Vagina (tissue), 2 donors: ENCODE data around the gene GALNTL6. TPM values are rescaled to one million over a fixed set of nuclear protein-coding genes. Genes with fewer than 3 reads are reported as not detected.

Experiments used
- DNase-seq, 2 donors: peaks; one replicate each; pipeline ENCODE4 v3.0.0-alpha.2; 2017; ENCODE audit errors: extremely low spot score in 2 of 2
- H3K27ac ChIP-seq: fragments of 200-600 bp; sonication (generic); one replicate; pipeline ENCODE4 v1.5.1; 2019
- H3K27me3 ChIP-seq: fragments of 200-600 bp; sonication (generic); one replicate; pipeline ENCODE4 v1.5.1; 2019
- H3K36me3 ChIP-seq, 2 donors: fragments of 200-600 bp; sonication (generic); one replicate each; pipeline ENCODE4 v1.5.1; 2017 to 2019
- H3K4me1 ChIP-seq: fragments of 200-600 bp; sonication (generic); one replicate; pipeline ENCODE4 v1.5.1; 2019
- H3K4me3 ChIP-seq, 2 donors: fragments of 200-600 bp; sonication (generic); 1 replicate in 1 of 2; 2 replicates in 1 of 2; pipeline ENCODE4 v1.5.1; 2016 to 2019
- H3K9me3 ChIP-seq: fragments of 200-600 bp; sonication (generic); one replicate; pipeline ENCODE4 v1.5.1; 2019
- POLR2A ChIP-seq, 2 donors: fragments of 450-650 bp; IDR thresholded peaks; one replicate each; pipeline ENCODE4 v1.6.1; 2017; ENCODE audit warnings: antibody characterized with exemption in 2 of 2, mild to moderate bottlenecking in 2 of 2, moderate library complexity in 2 of 2
- POLR2AphosphoS5 ChIP-seq, 2 donors: sonication (generic); formaldehyde crosslinking; IDR thresholded peaks; one replicate each; pipeline ENCODE4 v1.9.0; 2017; ENCODE audit warnings: antibody characterized with exemption in 2 of 2, mild to moderate bottlenecking in 2 of 2, low read depth in 1 of 2; ENCODE audit not compliant: insufficient read depth in 1 of 2
- intact Hi-C: fragments of 100-400 bp; cut with DNase I; formaldehyde crosslinking; loops from one replicate; pipeline ENCODE4 v1.15.1; 2023
- total RNA-seq: library from RNA; depleted of rRNA; stranded (reverse); fragments of >200 nt; gene quantifications from one replicate; pipeline ENCODE4 v1.2.3, GENCODE V29; 2016
- TF ChIP-seq, protein P1 (sequence below), 3 experiments: fragments of 450-650 bp in 2 of 3; fragments of 200-600 bp in 1 of 3; sonication (generic) in 1 of 3; IDR thresholded peaks; one replicate each; pipeline ENCODE4 v1.5.1; 2017 to 2019; ENCODE audit warnings: antibody characterized with exemption in 3 of 3, mild to moderate bottlenecking in 2 of 3, moderate library complexity in 2 of 3

GALNTL6 gene
- total RNA-seq, 1 donor from 2014 or later = 0.74 TPM

DNA sequence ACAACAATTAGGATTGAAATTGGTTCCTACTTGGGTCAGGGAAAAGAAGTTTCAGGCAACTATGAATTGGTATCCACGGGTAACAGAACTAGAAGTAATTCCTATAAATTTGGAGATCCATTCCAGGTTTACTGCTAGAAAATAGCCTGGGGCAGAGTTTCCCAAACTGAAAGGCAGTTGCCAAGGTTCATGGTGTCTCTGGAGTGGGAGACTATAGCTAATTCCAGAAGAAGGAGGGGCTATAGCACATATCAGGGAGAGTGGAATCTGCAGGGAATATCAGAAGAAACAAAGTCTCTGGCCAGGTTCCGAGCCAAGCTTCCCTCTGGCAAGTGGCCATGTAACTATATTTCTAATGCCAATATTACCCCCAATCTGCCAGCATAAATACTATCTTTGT lies 166.3 kb downstream of the GALNTL6 start:
- no peaks in the 10 kb centered on the region for H3K4me1 ChIP-seq
- no peak overlapping the region for H3K27ac ChIP-seq
- H3K27me3 ChIP-seq = no peaks in the 10 kb centered on the region
- H3K4me3 ChIP-seq = no peak overlapping the region
- intact Hi-C loops = no loop called here
- no peak for DNase-seq
- TF ChIP-seq, protein P1, sequence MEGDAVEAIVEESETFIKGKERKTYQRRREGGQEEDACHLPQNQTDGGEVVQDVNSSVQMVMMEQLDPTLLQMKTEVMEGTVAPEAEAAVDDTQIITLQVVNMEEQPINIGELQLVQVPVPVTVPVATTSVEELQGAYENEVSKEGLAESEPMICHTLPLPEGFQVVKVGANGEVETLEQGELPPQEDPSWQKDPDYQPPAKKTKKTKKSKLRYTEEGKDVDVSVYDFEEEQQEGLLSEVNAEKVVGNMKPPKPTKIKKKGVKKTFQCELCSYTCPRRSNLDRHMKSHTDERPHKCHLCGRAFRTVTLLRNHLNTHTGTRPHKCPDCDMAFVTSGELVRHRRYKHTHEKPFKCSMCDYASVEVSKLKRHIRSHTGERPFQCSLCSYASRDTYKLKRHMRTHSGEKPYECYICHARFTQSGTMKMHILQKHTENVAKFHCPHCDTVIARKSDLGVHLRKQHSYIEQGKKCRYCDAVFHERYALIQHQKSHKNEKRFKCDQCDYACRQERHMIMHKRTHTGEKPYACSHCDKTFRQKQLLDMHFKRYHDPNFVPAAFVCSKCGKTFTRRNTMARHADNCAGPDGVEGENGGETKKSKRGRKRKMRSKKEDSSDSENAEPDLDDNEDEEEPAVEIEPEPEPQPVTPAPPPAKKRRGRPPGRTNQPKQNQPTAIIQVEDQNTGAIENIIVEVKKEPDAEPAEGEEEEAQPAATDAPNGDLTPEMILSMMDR (IDR thresholded peaks at IDR 0.05) = no peak
- no peak for TF ChIP-seq POLR2AphosphoS5 (IDR thresholded peaks at IDR 0.05; ENCODE audit: insufficient read depth in 1 of 2, low read depth in 1 of 2)
- TF ChIP-seq POLR2A (IDR thresholded peaks at IDR 0.05) = no peak
- no peaks in the 10 kb centered on the region for H3K36me3 ChIP-seq
- no peaks in the 10 kb centered on the region for H3K9me3 ChIP-seq

DNA sequence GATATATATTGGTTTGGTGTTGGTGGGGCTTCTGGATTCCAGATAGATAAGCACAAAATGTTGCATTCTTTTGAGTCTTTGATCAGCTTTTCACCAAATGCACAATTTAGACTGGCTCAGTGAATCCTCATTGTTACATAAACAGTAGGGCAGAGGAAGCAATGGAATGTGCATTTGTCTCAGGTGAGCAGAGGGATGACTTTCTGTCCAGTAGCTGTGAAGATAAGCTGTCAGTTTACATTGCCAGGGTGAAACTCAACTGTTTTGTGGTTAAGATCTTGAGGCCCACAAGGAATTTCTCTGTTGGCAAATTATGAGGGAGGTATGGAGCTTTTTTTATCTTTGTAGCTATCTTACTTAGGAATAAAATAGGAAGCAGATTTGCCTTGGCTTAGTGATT lies 168.0 kb downstream of the GALNTL6 start:
- Histone ChIP-seq H3K36me3 (no peaks in the 10 kb centered on the region), H3K27me3 (no peaks in the 10 kb centered on the region), H3K4me3 (no peak overlapping the region), H3K4me1 (no peaks in the 10 kb centered on the region), H3K27ac (no peak overlapping the region), H3K9me3 (no peaks in the 10 kb centered on the region)
- intact Hi-C loops = no loop called here
- no peak for DNase-seq
- TF ChIP-seq, protein P1 (IDR thresholded peaks at IDR 0.05) = no peak
- no peak for TF ChIP-seq POLR2A (IDR thresholded peaks at IDR 0.05)
- no peak for TF ChIP-seq POLR2AphosphoS5 (IDR thresholded peaks at IDR 0.05; ENCODE audit: insufficient read depth in 1 of 2, low read depth in 1 of 2)

DNA sequence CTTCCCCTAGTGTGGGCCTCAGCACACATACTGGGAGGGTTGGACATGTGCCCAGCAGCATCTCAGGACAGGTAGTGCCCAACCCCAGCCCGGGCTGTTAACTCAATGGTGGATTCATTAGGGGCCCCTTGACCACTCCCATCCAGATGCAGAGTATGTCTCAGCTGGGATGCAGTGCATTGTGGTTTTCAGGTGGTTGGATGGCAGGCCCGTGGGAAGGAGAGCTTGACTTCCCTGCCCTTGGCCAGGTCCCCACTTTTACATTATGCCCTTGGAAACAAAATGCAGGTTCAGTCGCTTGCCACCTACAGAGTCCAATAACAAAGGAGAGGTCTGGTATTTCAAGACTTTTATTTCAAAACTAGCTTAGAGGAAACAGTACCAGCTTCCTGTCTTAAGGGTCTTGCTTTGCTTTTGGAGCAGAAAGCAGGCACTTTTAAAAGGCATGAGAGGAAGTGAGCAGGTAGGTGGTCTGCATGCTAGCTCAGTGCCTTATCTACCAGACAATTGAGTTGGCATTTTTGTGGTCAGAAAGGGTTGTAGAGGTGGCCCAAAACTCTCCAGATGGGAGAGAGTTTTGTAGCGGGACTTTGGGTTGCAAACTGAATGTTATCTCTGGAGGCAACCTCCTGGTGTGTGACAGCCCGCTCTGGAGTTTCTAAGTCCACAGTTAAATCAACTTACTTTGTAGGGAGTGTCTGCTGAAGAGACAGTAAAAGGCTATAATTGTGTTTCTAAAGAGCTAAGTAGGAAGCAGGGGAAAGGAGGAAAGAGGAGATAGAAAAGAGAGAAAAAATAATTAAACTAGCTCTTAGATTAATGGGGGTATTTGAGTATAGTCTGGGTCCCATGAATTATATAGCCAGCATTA lies 171.0 kb downstream of the GALNTL6 start:
- intact Hi-C loops = no loop called here

DNA sequence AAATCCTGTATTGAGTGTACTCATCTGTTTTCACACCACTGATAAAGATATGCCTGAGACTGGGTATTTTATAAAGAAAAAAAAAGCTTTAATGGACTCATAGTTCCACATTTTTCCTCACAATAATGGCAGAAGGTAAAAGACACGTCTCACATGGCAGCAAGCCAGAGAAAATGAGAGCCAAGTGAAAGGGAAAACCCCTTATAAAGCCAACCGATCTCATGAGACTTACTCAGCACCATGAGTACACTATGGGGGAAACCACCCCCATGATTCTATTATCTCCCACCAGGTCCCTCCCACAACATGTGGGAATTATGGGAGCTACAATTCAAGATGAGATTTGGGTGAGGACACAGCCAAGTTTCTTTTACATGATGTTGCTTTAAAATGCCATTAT lies 171.9 kb downstream of the GALNTL6 start:
- Histone ChIP-seq H3K4me1 (no peaks in the 10 kb centered on the region), H3K36me3 (no peaks in the 10 kb centered on the region), H3K27ac (no peak overlapping the region), H3K27me3 (no peaks in the 10 kb centered on the region), H3K4me3 (no peak overlapping the region), H3K9me3 (no peaks in the 10 kb centered on the region)
- intact Hi-C loops = no loop called here
- no peak for DNase-seq
- TF ChIP-seq POLR2AphosphoS5 (IDR thresholded peaks at IDR 0.05; ENCODE audit: insufficient read depth in 1 of 2, low read depth in 1 of 2) (no peak), POLR2A (IDR thresholded peaks at IDR 0.05) (no peak)
- TF ChIP-seq, protein P1 (IDR thresholded peaks at IDR 0.05) = no peak

More for the DNA sequence above, 171.0 kb downstream of the GALNTL6 start:
- Histone ChIP-seq H3K9me3 (no peaks in the 10 kb centered on the region), H3K4me3 (no peak overlapping the region), H3K27me3 (no peaks in the 10 kb centered on the region), H3K4me1 (no peaks in the 10 kb centered on the region), H3K27ac (no peak overlapping the region), H3K36me3 (no peaks in the 10 kb centered on the region)
- TF ChIP-seq, protein P1 (IDR thresholded peaks at IDR 0.05) = no peak
- TF ChIP-seq POLR2A (IDR thresholded peaks at IDR 0.05) = no peak
- TF ChIP-seq POLR2AphosphoS5 (IDR thresholded peaks at IDR 0.05; ENCODE audit: insufficient read depth in 1 of 2, low read depth in 1 of 2) = no peak
- DNase-seq = no peak

DNA sequence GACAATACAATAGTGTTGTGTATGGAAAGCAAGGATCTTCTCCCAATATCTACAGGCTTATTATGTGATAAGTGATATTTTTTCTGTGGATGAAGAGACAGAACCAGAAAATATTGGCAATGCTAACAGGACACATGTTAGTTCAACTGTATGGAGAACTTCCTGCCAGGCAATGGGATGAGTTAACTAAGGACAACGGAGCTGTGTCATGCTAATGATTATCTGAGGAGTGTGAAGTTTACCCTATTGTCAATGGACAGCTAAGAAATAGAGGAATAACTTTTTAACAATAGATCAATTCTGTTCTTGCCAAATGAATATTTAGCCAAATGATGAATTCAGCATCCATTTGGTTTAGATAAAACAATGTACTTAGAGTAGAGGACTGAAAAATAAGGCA lies 180.0 kb downstream of the GALNTL6 start:
- DNase-seq = no peak
- Histone ChIP-seq H3K27ac (no peak overlapping the region), H3K4me1 (no peaks in the 10 kb centered on the region), H3K4me3 (no peak overlapping the region), H3K9me3 (no peaks in the 10 kb centered on the region), H3K36me3 (no peaks in the 10 kb centered on the region), H3K27me3 (no peaks in the 10 kb centered on the region)
- intact Hi-C loops = no loop called here
- no peak for TF ChIP-seq POLR2AphosphoS5 (IDR thresholded peaks at IDR 0.05; ENCODE audit: insufficient read depth in 1 of 2, low read depth in 1 of 2)
- no peak for TF ChIP-seq POLR2A (IDR thresholded peaks at IDR 0.05)
- TF ChIP-seq, protein P1 (IDR thresholded peaks at IDR 0.05) = no peak
